OCI-LY3 (cell line): ENCODE data around the gene FREM2.

Source experiments
- EZH2phosphoT487 ChIP-seq: fragments of 200-600 bp; shearing (Covaris generic); IDR thresholded peaks from 2 replicates; pipeline ENCODE4 v1.6.1; 2018; ENCODE audit warnings: antibody characterized with exemption, mixed run types, low read depth
- TF ChIP-seq, protein P1 (sequence below): fragments of 200-600, 300-600 bp; sonication (generic); IDR thresholded peaks from 2 replicates; pipeline ENCODE4 v1.5.1; 2014; ENCODE audit warnings: antibody characterized with exemption, low read length, low read depth

DNA sequence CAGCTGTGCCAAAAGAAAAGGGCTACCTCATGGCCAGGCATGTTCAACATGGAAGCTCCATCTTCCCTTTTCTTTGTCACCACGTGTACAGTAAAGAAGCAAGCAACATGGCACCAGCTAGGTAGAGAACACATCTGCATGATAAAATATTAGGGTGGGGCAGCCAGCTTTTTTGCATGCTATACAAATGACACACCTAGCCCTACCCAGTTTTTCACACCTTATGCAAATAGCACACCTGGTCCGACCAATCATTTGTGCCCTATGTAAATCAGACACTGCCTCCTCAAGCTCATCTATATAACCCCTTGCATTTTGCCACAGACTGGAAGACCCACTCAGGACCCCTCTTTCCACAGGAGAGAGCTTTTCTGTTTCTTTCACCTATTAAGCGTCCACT is 218.2 kb downstream of the FREM2 start:
- TF ChIP-seq, protein P1, sequence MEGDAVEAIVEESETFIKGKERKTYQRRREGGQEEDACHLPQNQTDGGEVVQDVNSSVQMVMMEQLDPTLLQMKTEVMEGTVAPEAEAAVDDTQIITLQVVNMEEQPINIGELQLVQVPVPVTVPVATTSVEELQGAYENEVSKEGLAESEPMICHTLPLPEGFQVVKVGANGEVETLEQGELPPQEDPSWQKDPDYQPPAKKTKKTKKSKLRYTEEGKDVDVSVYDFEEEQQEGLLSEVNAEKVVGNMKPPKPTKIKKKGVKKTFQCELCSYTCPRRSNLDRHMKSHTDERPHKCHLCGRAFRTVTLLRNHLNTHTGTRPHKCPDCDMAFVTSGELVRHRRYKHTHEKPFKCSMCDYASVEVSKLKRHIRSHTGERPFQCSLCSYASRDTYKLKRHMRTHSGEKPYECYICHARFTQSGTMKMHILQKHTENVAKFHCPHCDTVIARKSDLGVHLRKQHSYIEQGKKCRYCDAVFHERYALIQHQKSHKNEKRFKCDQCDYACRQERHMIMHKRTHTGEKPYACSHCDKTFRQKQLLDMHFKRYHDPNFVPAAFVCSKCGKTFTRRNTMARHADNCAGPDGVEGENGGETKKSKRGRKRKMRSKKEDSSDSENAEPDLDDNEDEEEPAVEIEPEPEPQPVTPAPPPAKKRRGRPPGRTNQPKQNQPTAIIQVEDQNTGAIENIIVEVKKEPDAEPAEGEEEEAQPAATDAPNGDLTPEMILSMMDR, result no peak
- TF ChIP-seq EZH2phosphoT487, result no peak
